DOHH2 (cell line): ENCODE data around the gene ABHD14A.

Source experiments
- EZH2phosphoT487 ChIP-seq: fragments of 200-600 bp; sonication (generic); IDR thresholded peaks from 2 replicates; pipeline ENCODE4 v1.6.1; 2017; ENCODE audit warnings: borderline replicate concordance, mild to moderate bottlenecking, antibody characterized with exemption, low read length, moderate library complexity, mixed read lengths
- TF ChIP-seq, protein P1 (sequence below): fragments of 200-600 bp; sonication (generic); IDR thresholded peaks from one replicate; pipeline ENCODE4 v1.5.1; 2014; ENCODE audit warnings: antibody characterized with exemption, mild to moderate bottlenecking, low read depth, low read length; ENCODE audit not compliant: poor library complexity, severe bottlenecking

GRCh38 chr3:51933471-51934138 is 41.3 kb upstream of the ABHD14A start:
- TF ChIP-seq, protein P1, sequence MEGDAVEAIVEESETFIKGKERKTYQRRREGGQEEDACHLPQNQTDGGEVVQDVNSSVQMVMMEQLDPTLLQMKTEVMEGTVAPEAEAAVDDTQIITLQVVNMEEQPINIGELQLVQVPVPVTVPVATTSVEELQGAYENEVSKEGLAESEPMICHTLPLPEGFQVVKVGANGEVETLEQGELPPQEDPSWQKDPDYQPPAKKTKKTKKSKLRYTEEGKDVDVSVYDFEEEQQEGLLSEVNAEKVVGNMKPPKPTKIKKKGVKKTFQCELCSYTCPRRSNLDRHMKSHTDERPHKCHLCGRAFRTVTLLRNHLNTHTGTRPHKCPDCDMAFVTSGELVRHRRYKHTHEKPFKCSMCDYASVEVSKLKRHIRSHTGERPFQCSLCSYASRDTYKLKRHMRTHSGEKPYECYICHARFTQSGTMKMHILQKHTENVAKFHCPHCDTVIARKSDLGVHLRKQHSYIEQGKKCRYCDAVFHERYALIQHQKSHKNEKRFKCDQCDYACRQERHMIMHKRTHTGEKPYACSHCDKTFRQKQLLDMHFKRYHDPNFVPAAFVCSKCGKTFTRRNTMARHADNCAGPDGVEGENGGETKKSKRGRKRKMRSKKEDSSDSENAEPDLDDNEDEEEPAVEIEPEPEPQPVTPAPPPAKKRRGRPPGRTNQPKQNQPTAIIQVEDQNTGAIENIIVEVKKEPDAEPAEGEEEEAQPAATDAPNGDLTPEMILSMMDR, result no peak
- TF ChIP-seq EZH2phosphoT487, result no peak
